Colonic mucosa (tissue), 4 donors: ENCODE results near the gene HDGFL1. TPM values are rescaled to one million over a fixed set of nuclear protein-coding genes. Genes with fewer than 3 reads are reported as not detected.

Source experiments
- DNase-seq: peaks from one replicate; pipeline ENCODE4 v3.0.0-alpha.2; 2020
- H3K27ac ChIP-seq: fragments of 200-600 bp; one replicate; pipeline ENCODE4 v1.8.0; 2021
- H3K27me3 ChIP-seq: fragments of 200-600 bp; one replicate; pipeline ENCODE4 v1.8.0; 2021
- H3K36me3 ChIP-seq: fragments of 200-600 bp; one replicate; pipeline ENCODE4 v1.8.0; 2021
- H3K4me1 ChIP-seq: fragments of 200-600 bp; one replicate; pipeline ENCODE4 v1.8.0; 2021; ENCODE audit warnings: mild to moderate bottlenecking
- H3K4me3 ChIP-seq: fragments of 200-600 bp; one replicate; pipeline ENCODE4 v1.8.0; 2021
- H3K9ac ChIP-seq, 2 donors: one replicate each; pipeline ENCODE4 v1.7.0; 2013; ENCODE audit warnings: control low read depth in 2 of 2, low read depth in 2 of 2, low read length in 2 of 2
- H3K9me3 ChIP-seq: fragments of 200-600 bp; one replicate; pipeline ENCODE4 v1.8.0; 2021
- CTCF ChIP-seq: fragments of 200-600 bp; IDR thresholded peaks from one replicate; pipeline ENCODE4 v1.8.0; 2022; ENCODE audit warnings: antibody characterized with exemption, mild to moderate bottlenecking
- intact Hi-C: fragments of 100-400 bp; cut with DNase I; formaldehyde crosslinking; loops from one replicate; pipeline ENCODE4 v1.14.1; 2022
- total RNA-seq, 2 donors: library from RNA; stranded (reverse); fragmentation: NEBNext Ultra II Directional in 1 of 2; extraction: Animal tissue kit (Norgen Biotek cat#: 25700) in 1 of 2; gene quantifications; one replicate each; pipeline ENCODE4 v1.2.1, GENCODE V29; 2021
- donor health status: healthy.
- donor health status: DM: no; HTN: no; CAD: no.
- donor health status: DM: no; HTN: no; CAD: no.

The HDGFL1 gene
- total RNA-seq, 2 donors from 2014 or later = not detected

DNA sequence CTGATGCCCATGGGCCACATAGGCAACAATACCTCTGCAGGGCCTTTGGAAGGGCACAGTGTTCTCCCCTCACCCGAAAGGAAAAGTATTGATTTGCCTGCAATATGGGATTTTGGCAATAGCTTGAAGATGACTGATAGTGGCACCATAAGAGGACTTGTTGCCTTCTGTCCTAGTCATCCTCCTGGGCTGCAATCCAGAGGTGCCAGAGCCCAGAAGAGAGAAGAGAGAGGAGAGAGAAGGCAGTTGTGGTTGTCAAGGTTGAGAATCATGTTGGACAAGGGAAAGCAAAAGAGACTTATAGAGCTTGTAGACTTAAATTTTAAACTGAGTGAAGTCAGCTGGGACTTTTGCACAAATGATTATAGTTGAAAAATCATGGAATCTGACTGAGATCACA is 14.6 kb downstream of the HDGFL1 start:
- Histone ChIP-seq H3K27ac (no peak overlapping the region), H3K9me3 (no peaks in the 10 kb centered on the region), H3K4me3 (no peak overlapping the region), H3K9ac (no peak overlapping the region), H3K4me1 (no peaks in the 10 kb centered on the region), H3K27me3 (no peaks in the 10 kb centered on the region), H3K36me3 (no peaks in the 10 kb centered on the region)
- no peak for TF ChIP-seq CTCF
- intact Hi-C loops = no loop called here
- DNase-seq = no peak

GRCh38 chr6:22589118-22589517 is 19.8 kb downstream of the HDGFL1 start:
- H3K9ac ChIP-seq = no peak overlapping the region
- H3K9me3 ChIP-seq = no peaks in the 10 kb centered on the region
- no peaks in the 10 kb centered on the region for H3K36me3 ChIP-seq
- H3K4me1 ChIP-seq = no peaks in the 10 kb centered on the region
- no peak for TF ChIP-seq CTCF
- intact Hi-C loops = no loop called here
- H3K27ac ChIP-seq = no peak overlapping the region
- no peaks in the 10 kb centered on the region for H3K27me3 ChIP-seq
- H3K4me3 ChIP-seq = no peak overlapping the region
- no peak for DNase-seq

- intact Hi-C loops = no loop called here
- no peak for DNase-seq
- no peaks in the 10 kb centered on the region for H3K27me3 ChIP-seq
- TF ChIP-seq CTCF = no peak
- no peak overlapping the region for H3K4me3 ChIP-seq
- no peak overlapping the region for H3K27ac ChIP-seq
- no peak overlapping the region for H3K9ac ChIP-seq
- no peaks in the 10 kb centered on the region for H3K4me1 ChIP-seq
- no peaks in the 10 kb centered on the region for H3K9me3 ChIP-seq
- no peaks in the 10 kb centered on the region for H3K36me3 ChIP-seq
Observed at GRCh38 chr6:22590423-22590822, 21.1 kb downstream of the HDGFL1 start.

- Histone ChIP-seq H3K9me3 (no peaks in the 10 kb centered on the region), H3K4me1 (no peaks in the 10 kb centered on the region), H3K9ac (no peak overlapping the region), H3K4me3 (no peak overlapping the region), H3K36me3 (no peaks in the 10 kb centered on the region), H3K27ac (no peak overlapping the region), H3K27me3 (no peaks in the 10 kb centered on the region)
- DNase-seq = no peak
- TF ChIP-seq CTCF = no peak
- intact Hi-C loops = no loop called here
Observed at GRCh38 chr6:22593895-22594294, 24.5 kb downstream of the HDGFL1 start.

- Histone ChIP-seq H3K27ac (no peak overlapping the region), H3K9ac (no peak overlapping the region), H3K27me3 (no peaks in the 10 kb centered on the region), H3K36me3 (no peaks in the 10 kb centered on the region), H3K4me1 (no peaks in the 10 kb centered on the region), H3K4me3 (no peak overlapping the region), H3K9me3 (no peaks in the 10 kb centered on the region)
- no peak for DNase-seq
- TF ChIP-seq CTCF = no peak
- intact Hi-C loops = no loop called here
Observed at GRCh38 chr6:22596011-22596410, 26.6 kb downstream of the HDGFL1 start.

GRCh38 chr6:22598339-22598738 is 29.0 kb downstream of the HDGFL1 start:
- Histone ChIP-seq H3K27ac (no peak overlapping the region), H3K4me1 (no peaks in the 10 kb centered on the region), H3K36me3 (no peaks in the 10 kb centered on the region), H3K9me3 (no peaks in the 10 kb centered on the region), H3K4me3 (no peak overlapping the region), H3K27me3 (no peaks in the 10 kb centered on the region), H3K9ac (no peak overlapping the region)
- intact Hi-C loops = no loop called here
- TF ChIP-seq CTCF = no peak
- no peak for DNase-seq
